Suprapubic skin (tissue), 4 donors: ENCODE data around the gene ELOB. TPM values are rescaled to one million over a fixed set of nuclear protein-coding genes. Genes with fewer than 3 reads are reported as not detected.
A peak's percentile ranks its signal among the peaks of the same experiment; 100 is the strongest.
"Not testable (repeated sequence)": the region's sequence is repeated elsewhere in the genome, so short reads cannot be mapped to it uniquely, and the experiment has no call there.

ENCODE experiments used
- DNase-seq, 2 donors: peaks; one replicate each; pipeline ENCODE4 v3.0.0-alpha.2; 2019; ENCODE audit warnings: low spot score in 2 of 2
- H3K27ac ChIP-seq: fragments of 200-600 bp; sonication (generic); one replicate; pipeline ENCODE4 v1.5.1; 2019
- H3K27me3 ChIP-seq: fragments of 200-600 bp; sonication (generic); one replicate; pipeline ENCODE4 v1.5.1; 2019
- H3K36me3 ChIP-seq: fragments of 200-600 bp; sonication (generic); one replicate; pipeline ENCODE4 v1.5.1; 2019
- H3K4me1 ChIP-seq: fragments of 200-600 bp; sonication (generic); one replicate; pipeline ENCODE4 v1.5.1; 2019
- H3K4me3 ChIP-seq: fragments of 200-600 bp; sonication (generic); one replicate; pipeline ENCODE4 v1.5.1; 2019; ENCODE audit warnings: mild to moderate bottlenecking
- H3K9me3 ChIP-seq: fragments of 200-600 bp; sonication (generic); one replicate; pipeline ENCODE4 v1.5.1; 2019
- EP300 ChIP-seq: sonication (generic); formaldehyde crosslinking; IDR thresholded peaks from one replicate; pipeline ENCODE4 v1.6.1; 2017; ENCODE audit warnings: antibody characterized with exemption
- POLR2A ChIP-seq, 2 donors: fragments of 450-650 bp; IDR thresholded peaks; one replicate each; pipeline ENCODE4 v1.6.1; 2017; ENCODE audit warnings: antibody characterized with exemption in 2 of 2, mild to moderate bottlenecking in 2 of 2, moderate library complexity in 2 of 2
- POLR2AphosphoS5 ChIP-seq, 3 donors: sonication (generic); formaldehyde crosslinking; IDR thresholded peaks; one replicate each; pipeline ENCODE4 v1.6.1; 2017; ENCODE audit warnings: antibody characterized with exemption in 3 of 3
- WGBS: methylation state at CpG from one replicate; pipeline ENCODE4 v1.1.5; 2018; 5-methylcytosine and 5-hydroxymethylcytosine counted together
- total RNA-seq, 4 donors: library from RNA; depleted of rRNA; stranded (reverse); fragments of >200 nt; gene quantifications; one replicate each; pipeline ENCODE4 v1.1.0, GENCODE V29; 2016
- TF ChIP-seq, protein P1 (sequence below), 2 donors: fragments of 200-600 bp in 1 of 2; fragments of 450-650 bp in 1 of 2; sonication (generic) in 1 of 2; IDR thresholded peaks; one replicate each; pipeline ENCODE4 v1.5.1; 2016 to 2019; ENCODE audit warnings: antibody characterized with exemption in 2 of 2, mild to moderate bottlenecking in 1 of 2, moderate library complexity in 1 of 2

Gene ELOB
- total RNA-seq, 4 donors from 2014 or later: 174 to 249 (median 213) TPM

DNA sequence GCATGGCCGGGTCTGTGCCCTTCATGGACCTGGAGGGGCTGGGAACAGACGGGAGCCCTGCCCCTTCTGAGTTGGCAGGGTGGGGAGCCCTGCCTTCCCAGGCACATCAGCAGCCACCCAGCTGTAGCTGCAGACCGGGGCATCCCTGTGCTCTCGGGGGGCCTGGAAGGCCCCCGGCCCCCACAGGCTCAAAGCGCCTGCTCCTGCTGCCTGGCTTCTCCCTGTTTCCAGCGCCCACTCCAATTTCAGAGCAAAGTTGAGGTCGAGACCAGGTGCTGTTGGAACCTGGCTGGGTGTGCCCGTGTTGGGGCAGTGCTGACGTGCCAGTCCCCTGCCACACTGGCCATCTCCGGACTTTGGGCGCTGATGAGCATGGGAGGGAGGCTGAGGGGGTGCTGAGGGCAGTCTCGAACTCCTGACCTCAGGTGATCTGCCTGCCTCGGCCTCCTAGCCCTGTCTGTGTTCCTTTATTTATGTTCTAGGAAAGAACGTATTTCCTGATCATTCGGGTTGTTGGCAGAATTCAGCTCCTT, 52.2 kb downstream of the ELOB start:
- Histone ChIP-seq H3K27me3 (peaks cover 6% of the 10 kb centered on the region), H3K4me1 (peaks cover 15% of the 10 kb centered on the region), H3K4me3 (no peak overlapping the region), H3K36me3 (no peaks in the 10 kb centered on the region), H3K9me3 (no peaks in the 10 kb centered on the region), H3K27ac (no peak overlapping the region)
- DNase-seq: no peak
- 74% methylated on average over 12 of the region's 16 CpGs for WGBS
- TF ChIP-seq EP300 (no peak), POLR2AphosphoS5 (IDR thresholded peaks at IDR 0.05) (no peak), POLR2A (IDR thresholded peaks at IDR 0.05) (no peak)
- TF ChIP-seq, protein P1, sequence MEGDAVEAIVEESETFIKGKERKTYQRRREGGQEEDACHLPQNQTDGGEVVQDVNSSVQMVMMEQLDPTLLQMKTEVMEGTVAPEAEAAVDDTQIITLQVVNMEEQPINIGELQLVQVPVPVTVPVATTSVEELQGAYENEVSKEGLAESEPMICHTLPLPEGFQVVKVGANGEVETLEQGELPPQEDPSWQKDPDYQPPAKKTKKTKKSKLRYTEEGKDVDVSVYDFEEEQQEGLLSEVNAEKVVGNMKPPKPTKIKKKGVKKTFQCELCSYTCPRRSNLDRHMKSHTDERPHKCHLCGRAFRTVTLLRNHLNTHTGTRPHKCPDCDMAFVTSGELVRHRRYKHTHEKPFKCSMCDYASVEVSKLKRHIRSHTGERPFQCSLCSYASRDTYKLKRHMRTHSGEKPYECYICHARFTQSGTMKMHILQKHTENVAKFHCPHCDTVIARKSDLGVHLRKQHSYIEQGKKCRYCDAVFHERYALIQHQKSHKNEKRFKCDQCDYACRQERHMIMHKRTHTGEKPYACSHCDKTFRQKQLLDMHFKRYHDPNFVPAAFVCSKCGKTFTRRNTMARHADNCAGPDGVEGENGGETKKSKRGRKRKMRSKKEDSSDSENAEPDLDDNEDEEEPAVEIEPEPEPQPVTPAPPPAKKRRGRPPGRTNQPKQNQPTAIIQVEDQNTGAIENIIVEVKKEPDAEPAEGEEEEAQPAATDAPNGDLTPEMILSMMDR (IDR thresholded peaks at IDR 0.05): no peak

- no peaks in the 10 kb centered on the region for H3K36me3 ChIP-seq
- no peak overlapping the region for H3K27ac ChIP-seq
- 80% methylated on average over 7 of the region's 7 CpGs for WGBS
- H3K4me1 ChIP-seq: peaks cover 22% of the 10 kb centered on the region
- H3K27me3 ChIP-seq: peaks cover 6% of the 10 kb centered on the region
- no peak for TF ChIP-seq POLR2A (IDR thresholded peaks at IDR 0.05)
- TF ChIP-seq POLR2AphosphoS5 (IDR thresholded peaks at IDR 0.05): no peak
- no peak for TF ChIP-seq EP300
- DNase-seq: no peak
- H3K9me3 ChIP-seq: no peaks in the 10 kb centered on the region
- H3K4me3 ChIP-seq: no peak overlapping the region
Observed at GRCh38 chr16:2724088-2724676, 52.9 kb downstream of the ELOB start.

- Histone ChIP-seq H3K4me3 (peak overlapping the region; percentile 74), H3K27ac (peak overlapping the region; percentile 86), H3K4me1 (peaks cover 26% of the 10 kb centered on the region)
- not testable (repeated sequence) for DNase-seq, H3K9me3 ChIP-seq, H3K27me3 ChIP-seq, H3K36me3 ChIP-seq
- WGBS: 43% methylated on average over 14 of the region's 14 CpGs
Observed at GRCh38 chr16:2721634-2722173, 55.4 kb downstream of the ELOB start.

Other genes starting within 250 kb of the ELOB start
- gene CEMP1, start 245.9 kb downstream of the ELOB start, total RNA-seq: 1 to 10 TPM in 2 of 4 donors, under 1 TPM in 1, not detected in 1; 0.34 to 3.9 (median 3.5) TPM
- 10 to 100 TPM; 31.6 to 49.8 (median 47.8) TPM for gene PDPK1, start 239.3 kb downstream of the ELOB start, total RNA-seq
- gene KCTD5, start 94.8 kb downstream of the ELOB start, total RNA-seq: 10 to 100 TPM; 46.3 to 84.4 (median 53.0) TPM
- 1 to 10 TPM; 1.6 to 9.5 (median 5.6) TPM for gene PRSS27, start 57.1 kb downstream of the ELOB start, total RNA-seq
- gene SRRM2, start 24.6 kb downstream of the ELOB start, total RNA-seq: 1,000 to 10,000 TPM in 1 of 4 donors, 100 to 1,000 TPM in 3; 484 to 1,595 (median 654) TPM
- gene PRSS33, start 10.3 kb upstream of the ELOB start, total RNA-seq: not detected
- not detected for gene PRSS41, start 21.2 kb upstream of the ELOB start, total RNA-seq
- gene PRSS21, start 40.0 kb upstream of the ELOB start, total RNA-seq: 1 to 10 TPM in 2 of 4 donors, under 1 TPM in 1, not detected in 1; 0.87 to 7.6 (median 1.3) TPM
- 10 to 100 TPM; 17.7 to 80.5 (median 23.4) TPM for gene ZG16B, start 53.0 kb upstream of the ELOB start, total RNA-seq
- 1 to 10 TPM; 1.7 to 8.7 (median 6.7) TPM for gene PRSS22, start 80.9 kb upstream of the ELOB start, total RNA-seq
- gene FLYWCH2, start 105.9 kb upstream of the ELOB start, total RNA-seq: 10 to 100 TPM; 31.5 to 42.1 (median 34.7) TPM
- 10 to 100 TPM; 32.7 to 81.8 (median 52.1) TPM for gene FLYWCH1, start 134.7 kb upstream of the ELOB start, total RNA-seq
- 1 to 10 TPM; 1.0 to 4.2 (median 3.9) TPM for gene KREMEN2, start 187.0 kb upstream of the ELOB start, total RNA-seq
- 10 to 100 TPM in 3 of 4 donors, 1 to 10 TPM in 1; 4.7 to 19.2 (median 14.1) TPM for gene PAQR4, start 192.1 kb upstream of the ELOB start, total RNA-seq
- 1 to 10 TPM; 1.9 to 6.4 (median 4.7) TPM for gene PKMYT1, start 203.2 kb upstream of the ELOB start, total RNA-seq
- gene CLDN9, start 235.6 kb upstream of the ELOB start, total RNA-seq: not detected
- gene CLDN6, start 240.9 kb upstream of the ELOB start, total RNA-seq: not detected
- 10 to 100 TPM in 3 of 4 donors, 1 to 10 TPM in 1; 2.3 to 59.6 (median 30.5) TPM for gene TNFRSF12A, start 243.1 kb upstream of the ELOB start, total RNA-seq
- 10 to 100 TPM; 32.6 to 65.4 (median 51.5) TPM for gene HCFC1R1, start 246.7 kb upstream of the ELOB start, total RNA-seq
- 10 to 100 TPM; 15.8 to 27.0 (median 24.9) TPM for gene THOC6, start 246.8 kb upstream of the ELOB start, total RNA-seq